SK-N-SH (cell line): Measurements from ENCODE around the gene KRTAP12-2. TPM values are rescaled to one million over a fixed set of nuclear protein-coding genes. Genes with fewer than 3 reads are reported as not detected.

Experiments
- CTCF ChIA-PET: fragments of 300-600, 350-600 bp; formaldehyde crosslinking; extraction: SDS; loops from one replicate; lab custom pipeline; 2021; lab: Yijun Ruan, JAX
- POLR2A ChIA-PET: fragments of 350-600 bp; sonication (Branson Sonifier 250); formaldehyde crosslinking; extraction: SDS; loops from one replicate; lab custom pipeline; 2020; ENCODE audit warnings: antibody characterized with exemption, inconsistent platforms; lab: Yijun Ruan, JAX
- DNase-seq: peaks from one replicate; pipeline ENCODE4 v3.0.0; 2012
- H2AFZ ChIP-seq: fragments of 200-600 bp; sonication (generic); 2 replicates; pipeline ENCODE4 v1.8.1; 2016; ENCODE audit warnings: antibody characterized with exemption, mild to moderate bottlenecking, low read depth
- H3F3A ChIP-seq: fragments of 200-600 bp; sonication (generic); replicated peaks from 2 replicates; pipeline ENCODE3; 2016; ENCODE audit warnings: antibody characterized with exemption, mild to moderate bottlenecking; ENCODE audit not compliant: insufficient read depth
- H3K27ac ChIP-seq, 2 experiments: fragments of 200-500 bp in 1 of 2; fragments of 200-600 bp in 1 of 2; sonication (Bioruptor generic) in 1 of 2; sonication (generic), shearing (Covaris generic) in 1 of 2; 2 replicates each; pipeline versions ENCODE4 v1.5.1 to v1.6.1; 2014 to 2016; ENCODE audit warnings: low read depth in 2 of 2, inconsistent platforms in 1 of 2, low read length in 1 of 2, mild to moderate bottlenecking in 1 of 2, mixed read lengths in 1 of 2
- H3K27me3 ChIP-seq: fragments of 200-600 bp; sonication (generic), shearing (Covaris generic); 2 replicates; pipeline ENCODE4 v1.6.1; 2016; ENCODE audit warnings: mixed run types; ENCODE audit not compliant: insufficient read depth
- H3K36me3 ChIP-seq, 2 experiments: fragments of 200-500 bp in 1 of 2; fragments of 200-600 bp in 1 of 2; sonication (Bioruptor generic) in 1 of 2; sonication (generic) in 1 of 2; replicated peaks in 1 of 2; 2 replicates each; pipeline versions ENCODE3 to v1.5.1; 2014 to 2016; ENCODE audit warnings: low read length in 1 of 2, mild to moderate bottlenecking in 1 of 2; ENCODE audit not compliant: insufficient read depth in 2 of 2, control insufficient read depth in 1 of 2
- H3K4me1 ChIP-seq, 2 experiments: fragments of 200-500 bp in 1 of 2; fragments of 200-600 bp in 1 of 2; sonication (Bioruptor generic) in 1 of 2; sonication (generic), shearing (Covaris generic) in 1 of 2; 2 replicates each; pipeline versions ENCODE4 v1.5.1 to v1.6.1; 2014 to 2016; ENCODE audit warnings: low read depth in 1 of 2, low read length in 1 of 2, mixed run types in 1 of 2; ENCODE audit not compliant: insufficient read depth in 2 of 2, control insufficient read depth in 1 of 2
- H3K4me2 ChIP-seq: fragments of 200-600 bp; sonication (generic), shearing (Covaris generic); 2 replicates; pipeline ENCODE4 v1.6.1; 2017; ENCODE audit warnings: mixed run types
- H3K4me3 ChIP-seq, 2 experiments: fragments of 200-500 bp in 1 of 2; fragments of 200-600 bp in 1 of 2; sonication (Bioruptor generic) in 1 of 2; sonication (generic), shearing (Covaris generic) in 1 of 2; 2 replicates each; pipeline versions ENCODE4 v1.5.1 to v1.8.1; 2014 to 2016; ENCODE audit warnings: low read depth in 2 of 2, inconsistent platforms in 1 of 2, low read length in 1 of 2, mild to moderate bottlenecking in 1 of 2, mixed read lengths in 1 of 2, moderate library complexity in 1 of 2
- H3K79me2 ChIP-seq: fragments of 200-600 bp; sonication (generic); 2 replicates; pipeline ENCODE4 v1.8.1; 2017; ENCODE audit warnings: mild to moderate bottlenecking; ENCODE audit not compliant: insufficient read depth
- H3K9ac ChIP-seq: fragments of 200-600 bp; sonication (generic); 2 replicates; pipeline ENCODE4 v1.6.1; 2017; ENCODE audit warnings: mixed run types
- H3K9me2 ChIP-seq: fragments of 200-600 bp; sonication (generic); 2 replicates; pipeline ENCODE4 v1.6.1; 2017; ENCODE audit warnings: mixed run types
- H3K9me3 ChIP-seq: fragments of 200-600 bp; sonication (generic); 2 replicates; pipeline ENCODE4 v1.6.1; 2017; ENCODE audit warnings: mixed run types, mild to moderate bottlenecking, moderate library complexity
- H4K20me1 ChIP-seq: fragments of 200-600 bp; sonication (generic); 2 replicates; pipeline ENCODE4 v1.6.1; 2017; ENCODE audit warnings: mild to moderate bottlenecking, mixed run types; ENCODE audit not compliant: insufficient read depth
- CHD2 ChIP-seq: fragments of 150-350 bp; IDR thresholded peaks from 2 replicates; pipeline ENCODE4 v1.6.1; 2018; ENCODE audit warnings: low read length; ENCODE audit not compliant: partially characterized antibody
- CTCF ChIP-seq: fragments of 200-600 bp; sonication (generic); IDR thresholded peaks from 2 replicates; pipeline ENCODE4 v1.6.1; 2017; ENCODE audit warnings: antibody characterized with exemption, mild to moderate bottlenecking, moderate library complexity
- ELF1 ChIP-seq: IDR thresholded peaks from 2 replicates; pipeline ENCODE4 v1.4.0; 2012
- EP300 ChIP-seq, 2 experiments: IDR thresholded peaks; 2 replicates each; pipeline versions ENCODE4 v1.4.0 to v1.6.1; 2012; ENCODE audit warnings: borderline replicate concordance in 1 of 2, low read depth in 1 of 2, low read length in 1 of 2
- EZH2phosphoT487 ChIP-seq: fragments of 200-600 bp; sonication (generic); IDR thresholded peaks from 2 replicates; pipeline ENCODE4 v1.6.1; 2017; ENCODE audit warnings: low read depth, mixed run types, mild to moderate bottlenecking, antibody characterized with exemption, moderate library complexity, borderline replicate concordance
- FOXJ3 ChIP-seq: sonication (generic); formaldehyde crosslinking; IDR thresholded peaks from 2 replicates; pipeline ENCODE4 v1.5.1; 2020; ENCODE audit warnings: mild to moderate bottlenecking, missing genetic modification reagents
- FOXM1 ChIP-seq: IDR thresholded peaks from 2 replicates; pipeline ENCODE4 v1.4.0; 2012; ENCODE audit warnings: low read depth, mild to moderate bottlenecking
- GATA2 ChIP-seq: sonication (generic); formaldehyde crosslinking; IDR thresholded peaks from 2 replicates; pipeline ENCODE4 v1.5.0; 2020; ENCODE audit warnings: mild to moderate bottlenecking, missing genetic modification reagents
- JUND ChIP-seq: IDR thresholded peaks from 2 replicates; pipeline ENCODE4 v1.4.0; 2012
- NRF1 ChIP-seq: IDR thresholded peaks from 2 replicates; pipeline ENCODE4 v1.6.1; 2012; ENCODE audit warnings: low read depth, mild to moderate bottlenecking, low read length
- RAD21 ChIP-seq: IDR thresholded peaks from 2 replicates; pipeline ENCODE4 v1.6.1; 2012; ENCODE audit warnings: mild to moderate bottlenecking, low read length
- RCOR1 ChIP-seq: fragments of 150-350 bp; IDR thresholded peaks from 2 replicates; pipeline ENCODE4 v1.6.1; 2017; ENCODE audit warnings: antibody characterized with exemption, low read length
- REST ChIP-seq: IDR thresholded peaks from 2 replicates; pipeline ENCODE4 v1.6.1; 2012; ENCODE audit warnings: mild to moderate bottlenecking, low read depth, low read length, moderate library complexity
- RFX5 ChIP-seq: IDR thresholded peaks from 2 replicates; pipeline ENCODE4 v1.6.1; 2012; ENCODE audit warnings: mild to moderate bottlenecking, improper control_type of control experiment, low read length
- SIN3A ChIP-seq: IDR thresholded peaks from 2 replicates; pipeline ENCODE4 v1.6.1; 2012; ENCODE audit warnings: low read depth, mild to moderate bottlenecking, low read length, moderate library complexity, borderline replicate concordance
- SMC3 ChIP-seq: IDR thresholded peaks from 2 replicates; pipeline ENCODE4 v1.6.1; 2012; ENCODE audit warnings: low read depth, low read length, improper control_type of control experiment
- TAF1 ChIP-seq: IDR thresholded peaks from 2 replicates; pipeline ENCODE4 v1.6.1; 2012; ENCODE audit warnings: low read depth, mild to moderate bottlenecking, low read length, moderate library complexity, borderline replicate concordance
- USF1 ChIP-seq: IDR thresholded peaks from 2 replicates; pipeline ENCODE4 v1.4.0; 2012; ENCODE audit warnings: low read depth, borderline replicate concordance
- WGBS: methylation state at CpG from one replicate; pipeline ENCODE4 v1.1.6; 2017; ENCODE audit warnings: low lambda C conversion rate; 5-methylcytosine and 5-hydroxymethylcytosine counted together
- polyA plus RNA-seq, 3 experiments: library from polyadenylated mRNA; depleted of rRNA; stranded (reverse); fragments of >200 nt; gene quantifications; 2 replicates each; pipeline ENCODE4 v1.2.3, GENCODE V29; 2012
- TF ChIP-seq, protein P1 (sequence below): fragments of 150-350 bp; IDR thresholded peaks from 2 replicates; pipeline ENCODE4 v1.6.1; 2017; ENCODE audit warnings: antibody characterized with exemption, low read length, low read depth, borderline replicate concordance

KRTAP12-2 gene
- polyA plus RNA-seq, 1 of the 3 experiments (the other 2 are of a cell fraction) = not detected

- TF ChIP-seq REST (no peak), EP300 (IDR thresholded peaks at IDR 0.05; ENCODE audit: borderline replicate concordance in 1 of 2, low read depth in 1 of 2, low read length in 1 of 2) (no peak), RAD21 (no peak)
Measured at GRCh38 chr21:44626262-44626661, 40.5 kb downstream of the KRTAP12-2 start (continued).

DNA sequence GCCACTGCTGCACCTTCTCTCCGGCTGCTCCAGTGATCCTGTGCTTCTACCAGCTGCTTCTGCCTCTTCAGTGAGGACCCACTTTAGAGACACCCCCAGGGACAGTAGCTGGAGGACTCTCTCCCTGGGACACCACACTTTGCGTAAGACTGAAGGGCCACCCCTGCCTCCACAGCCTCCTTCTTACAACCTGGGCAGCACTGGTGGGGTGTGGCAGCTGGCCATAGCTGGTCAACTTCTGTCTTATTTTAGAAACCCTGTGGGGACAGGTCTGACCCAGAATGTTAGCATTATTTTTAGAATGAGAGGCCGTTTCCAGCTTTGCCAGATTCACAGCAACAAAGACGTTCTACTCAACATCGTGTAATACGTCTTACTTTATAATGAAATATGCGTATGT, 41.0 kb downstream of the KRTAP12-2 start:
- H3K27me3 ChIP-seq = peaks cover 11% of the 10 kb centered on the region; the same call in 1 of the 2 replicates
- H3K9me2 ChIP-seq = no peaks in the 10 kb centered on the region
- H3F3A ChIP-seq = no peaks in the 10 kb centered on the region
- H4K20me1 ChIP-seq = no peaks in the 10 kb centered on the region
- 27% methylated on average over 6 of the region's 7 CpGs for WGBS
- DNase-seq = no peak
- H3K79me2 ChIP-seq = no peaks in the 10 kb centered on the region
- H3K4me2 ChIP-seq = no peak overlapping the region
- H2AFZ ChIP-seq = no peak overlapping the region
- H3K36me3 ChIP-seq = peaks cover 0 to 3% of the 10 kb centered on the region in 2 experiments
- H3K9me3 ChIP-seq = peaks cover 10% of the 10 kb centered on the region; the same call in 1 of the 2 replicates
- POLR2A ChIA-PET = no interaction called here
- H3K9ac ChIP-seq = no peak overlapping the region
- H3K4me3 ChIP-seq = no peak overlapping the region
- H3K27ac ChIP-seq = no peak overlapping the region
- TF ChIP-seq TAF1 (no peak), NRF1 (no peak), EP300 (IDR thresholded peaks at IDR 0.05; ENCODE audit: borderline replicate concordance in 1 of 2, low read depth in 1 of 2, low read length in 1 of 2) (no peak), EZH2phosphoT487 (no peak), ELF1 (no peak), CHD2 (no peak), GATA2 (CRISPR knock-in tag) (no peak)
- TF ChIP-seq, protein P1, sequence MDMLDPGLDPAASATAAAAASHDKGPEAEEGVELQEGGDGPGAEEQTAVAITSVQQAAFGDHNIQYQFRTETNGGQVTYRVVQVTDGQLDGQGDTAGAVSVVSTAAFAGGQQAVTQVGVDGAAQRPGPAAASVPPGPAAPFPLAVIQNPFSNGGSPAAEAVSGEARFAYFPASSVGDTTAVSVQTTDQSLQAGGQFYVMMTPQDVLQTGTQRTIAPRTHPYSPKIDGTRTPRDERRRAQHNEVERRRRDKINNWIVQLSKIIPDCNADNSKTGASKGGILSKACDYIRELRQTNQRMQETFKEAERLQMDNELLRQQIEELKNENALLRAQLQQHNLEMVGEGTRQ = no peak
- no peaks in the 10 kb centered on the region; a peak in 1 of 4 replicates for H3K4me1 ChIP-seq
- CTCF ChIA-PET = interaction anchor here (4.4 kb wide), 1 partner anchor 168 kb away, joined by 15 read pairs; no protein-coding TSS in a partner anchor

DNA sequence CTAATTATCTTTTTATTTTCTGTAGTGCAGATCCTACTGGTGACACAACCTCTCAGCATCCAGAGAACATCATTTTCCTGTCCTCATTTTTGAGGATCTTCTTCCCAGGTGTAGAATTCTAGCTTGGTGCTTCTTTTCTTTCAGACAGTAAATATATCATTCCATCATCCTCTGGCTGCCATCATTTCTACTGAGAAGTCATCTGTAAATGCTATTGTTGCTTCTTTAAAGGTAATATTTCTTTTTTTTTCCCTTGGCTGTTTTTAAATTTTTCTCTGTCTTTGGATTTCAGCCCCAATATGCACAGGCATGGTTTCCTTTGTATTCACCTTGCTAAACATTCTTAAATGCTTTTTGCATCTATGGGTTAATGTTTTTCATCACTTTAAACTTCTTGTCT, 43.2 kb downstream of the KRTAP12-2 start:
- no peak overlapping the region for H3K27ac ChIP-seq
- H3K9ac ChIP-seq = no peak overlapping the region
- H3K4me3 ChIP-seq = no peak overlapping the region
- H3K4me2 ChIP-seq = no peak overlapping the region
- ChIA-PET CTCF (no interaction called here), POLR2A (no interaction called here)
- H4K20me1 ChIP-seq = no peaks in the 10 kb centered on the region
- no peaks in the 10 kb centered on the region for H3F3A ChIP-seq
- H3K4me1 ChIP-seq = no peaks in the 10 kb centered on the region; a peak in 1 of 4 replicates
- peaks cover 3% of the 10 kb centered on the region; the same call in 1 of the 2 replicates for H3K27me3 ChIP-seq
- H3K36me3 ChIP-seq = peaks cover 0 to 3% of the 10 kb centered on the region in 2 experiments
- TF ChIP-seq EZH2phosphoT487 (no peak), CHD2 (no peak), ELF1 (no peak), JUND (no peak), FOXJ3 (no peak), SMC3 (no peak), FOXM1 (no peak), RCOR1 (no peak), RFX5 (no peak), SIN3A (no peak), CTCF (no peak), USF1 (no peak), EP300 (IDR thresholded peaks at IDR 0.05; ENCODE audit: borderline replicate concordance in 1 of 2, low read depth in 1 of 2, low read length in 1 of 2) (no peak)
- H3K79me2 ChIP-seq = no peaks in the 10 kb centered on the region
- H3K9me2 ChIP-seq = no peaks in the 10 kb centered on the region
- peaks cover 18% of the 10 kb centered on the region for H3K9me3 ChIP-seq
- no peak for DNase-seq
- H2AFZ ChIP-seq = no peak overlapping the region
